Epithelial cell of proximal tubule (primary cell): ENCODE measurements around the gene RHOF. TPM values are rescaled to one million over a fixed set of nuclear protein-coding genes. Genes with fewer than 3 reads are reported as not detected.
"Not testable (repeated sequence)": the region's sequence is repeated elsewhere in the genome, so short reads cannot be mapped to it uniquely, and the experiment has no call there.

ENCODE experiments used
- DNase-seq: peaks from one replicate; pipeline ENCODE4 v3.0.0-alpha.2; 2011; ENCODE audit warnings: low read depth
- H3K4me3 ChIP-seq: 2 replicates; pipeline ENCODE4 v1.5.1; 2011; ENCODE audit warnings: low read depth, mild to moderate bottlenecking, low read length
- total RNA-seq: library from RNA; depleted of rRNA; stranded (reverse); fragments of >200 nt; gene quantifications from 2 replicates; pipeline ENCODE4 v1.2.3, GENCODE V29; 2015
- TF ChIP-seq, protein P1 (sequence below): conservative IDR thresholded peaks from 2 replicates; pipeline ENCODE4 v1.5.1; 2012; ENCODE audit warnings: low read depth, mild to moderate bottlenecking, low read length

The RHOF gene
- total RNA-seq, 1 donor from 2014 or later: 180 TPM

DNA sequence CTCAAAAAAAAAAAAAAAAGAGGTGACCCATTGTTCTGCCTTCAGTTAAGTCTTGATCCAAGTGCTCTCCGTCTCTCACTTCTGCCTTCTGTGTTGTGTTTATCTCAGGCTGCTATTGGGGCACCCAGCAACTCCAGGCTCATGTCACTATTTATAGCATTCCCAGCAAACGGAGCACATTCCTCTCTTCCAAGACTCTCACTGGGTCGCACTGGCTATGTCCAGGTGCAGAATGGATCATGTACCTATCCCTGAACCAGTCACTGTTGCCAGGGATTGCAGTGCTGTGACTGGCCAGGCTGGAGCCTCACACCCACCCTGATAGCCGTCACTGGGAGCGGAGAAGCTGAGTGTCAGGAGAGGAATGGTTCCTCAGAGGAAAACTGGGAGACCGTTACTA lies 31.2 kb downstream of the RHOF start:
- TF ChIP-seq, protein P1, sequence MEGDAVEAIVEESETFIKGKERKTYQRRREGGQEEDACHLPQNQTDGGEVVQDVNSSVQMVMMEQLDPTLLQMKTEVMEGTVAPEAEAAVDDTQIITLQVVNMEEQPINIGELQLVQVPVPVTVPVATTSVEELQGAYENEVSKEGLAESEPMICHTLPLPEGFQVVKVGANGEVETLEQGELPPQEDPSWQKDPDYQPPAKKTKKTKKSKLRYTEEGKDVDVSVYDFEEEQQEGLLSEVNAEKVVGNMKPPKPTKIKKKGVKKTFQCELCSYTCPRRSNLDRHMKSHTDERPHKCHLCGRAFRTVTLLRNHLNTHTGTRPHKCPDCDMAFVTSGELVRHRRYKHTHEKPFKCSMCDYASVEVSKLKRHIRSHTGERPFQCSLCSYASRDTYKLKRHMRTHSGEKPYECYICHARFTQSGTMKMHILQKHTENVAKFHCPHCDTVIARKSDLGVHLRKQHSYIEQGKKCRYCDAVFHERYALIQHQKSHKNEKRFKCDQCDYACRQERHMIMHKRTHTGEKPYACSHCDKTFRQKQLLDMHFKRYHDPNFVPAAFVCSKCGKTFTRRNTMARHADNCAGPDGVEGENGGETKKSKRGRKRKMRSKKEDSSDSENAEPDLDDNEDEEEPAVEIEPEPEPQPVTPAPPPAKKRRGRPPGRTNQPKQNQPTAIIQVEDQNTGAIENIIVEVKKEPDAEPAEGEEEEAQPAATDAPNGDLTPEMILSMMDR: no peak
- no peak overlapping the region for H3K4me3 ChIP-seq
- DNase-seq: no peak

DNA sequence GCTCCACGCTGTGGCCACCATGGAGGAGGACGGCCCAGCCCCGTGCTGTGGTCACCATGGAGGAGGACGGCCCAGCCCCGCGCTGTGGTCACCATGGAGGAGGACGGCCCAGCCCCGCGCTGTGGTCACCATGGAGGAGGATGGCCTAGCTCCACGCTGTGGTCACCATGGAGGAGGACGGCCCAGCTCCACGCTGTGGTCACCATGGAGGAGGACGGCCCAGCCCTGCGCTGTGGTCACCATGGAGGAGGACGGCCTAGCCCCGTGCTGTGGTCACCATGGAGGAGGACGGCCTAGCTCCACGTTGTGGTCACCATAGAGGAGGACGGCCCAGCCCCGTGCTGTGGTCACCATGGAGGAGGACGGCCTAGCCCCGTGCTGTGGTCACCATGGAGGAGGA lies 35.0 kb downstream of the RHOF start:
- not testable (repeated sequence) for DNase-seq, H3K4me3 ChIP-seq

DNA sequence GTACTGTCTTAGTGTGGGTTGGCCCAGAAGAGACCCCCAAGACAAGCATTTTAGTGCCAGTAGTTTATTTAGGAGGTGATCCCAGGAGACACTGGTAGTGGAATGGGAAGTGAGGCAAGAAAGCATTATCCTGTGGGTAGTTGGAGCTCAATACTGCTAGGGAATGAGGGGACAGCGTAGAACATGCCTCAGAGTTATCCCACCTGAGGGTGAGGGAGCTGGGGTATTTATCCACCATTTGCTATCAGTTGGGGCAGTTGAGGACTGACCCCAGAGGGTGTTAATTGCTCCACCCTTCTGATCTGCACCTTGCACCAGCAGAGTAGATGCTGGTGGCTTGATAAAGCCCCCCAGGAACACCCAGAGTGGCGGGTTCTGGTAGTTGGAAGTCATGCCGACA lies 37.9 kb downstream of the RHOF start:
- no peak overlapping the region for H3K4me3 ChIP-seq
- no peak for DNase-seq
- TF ChIP-seq, protein P1: no peak

DNA sequence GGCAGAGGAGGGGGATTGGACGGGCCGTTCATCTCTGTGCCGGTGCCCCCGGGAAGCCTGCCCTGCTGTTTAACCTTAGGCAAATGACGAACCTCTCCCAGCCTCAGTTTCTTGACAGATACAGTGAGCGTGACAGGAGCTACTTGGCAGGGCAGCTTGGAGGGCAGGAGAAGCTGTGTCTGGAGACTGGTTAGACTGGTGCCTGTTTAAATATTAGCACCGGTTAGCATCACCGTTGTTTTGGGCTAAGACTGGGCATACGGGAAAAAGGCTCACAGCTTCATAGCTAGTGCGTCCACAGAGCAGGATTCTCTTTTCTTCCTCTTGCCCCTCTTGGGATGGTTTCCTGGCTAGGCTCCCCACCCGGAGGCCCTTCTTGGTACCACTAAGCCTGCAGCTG lies 38.7 kb downstream of the RHOF start:
- DNase-seq: no peak
- TF ChIP-seq, protein P1: no peak

DNA sequence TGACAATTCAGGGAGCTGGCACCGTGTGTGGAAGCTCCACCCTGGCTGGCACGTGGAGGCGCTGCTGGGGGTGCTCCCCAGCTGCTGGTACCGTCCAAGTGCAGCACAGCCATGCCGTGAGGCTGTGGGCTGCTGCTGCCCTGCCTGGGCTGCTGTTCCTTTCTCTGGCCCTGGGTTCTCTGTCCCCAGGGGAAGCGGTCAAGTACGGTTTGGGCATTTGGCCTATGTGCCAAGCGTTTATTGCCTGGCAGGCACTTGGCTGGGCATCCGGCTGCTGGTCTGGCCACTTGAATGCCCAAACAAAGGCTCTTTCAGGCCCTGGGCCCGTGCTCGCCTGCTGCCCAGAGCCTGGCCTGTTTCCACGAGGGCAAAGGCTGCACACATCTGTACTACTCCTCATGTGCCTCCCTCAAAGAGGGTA lies 39.6 kb downstream of the RHOF start:
- H3K4me3 ChIP-seq: no peak overlapping the region
- no peak for DNase-seq
- TF ChIP-seq, protein P1: no peak

More for the DNA sequence above, 38.7 kb downstream of the RHOF start:
- H3K4me3 ChIP-seq: no peak overlapping the region

DNA sequence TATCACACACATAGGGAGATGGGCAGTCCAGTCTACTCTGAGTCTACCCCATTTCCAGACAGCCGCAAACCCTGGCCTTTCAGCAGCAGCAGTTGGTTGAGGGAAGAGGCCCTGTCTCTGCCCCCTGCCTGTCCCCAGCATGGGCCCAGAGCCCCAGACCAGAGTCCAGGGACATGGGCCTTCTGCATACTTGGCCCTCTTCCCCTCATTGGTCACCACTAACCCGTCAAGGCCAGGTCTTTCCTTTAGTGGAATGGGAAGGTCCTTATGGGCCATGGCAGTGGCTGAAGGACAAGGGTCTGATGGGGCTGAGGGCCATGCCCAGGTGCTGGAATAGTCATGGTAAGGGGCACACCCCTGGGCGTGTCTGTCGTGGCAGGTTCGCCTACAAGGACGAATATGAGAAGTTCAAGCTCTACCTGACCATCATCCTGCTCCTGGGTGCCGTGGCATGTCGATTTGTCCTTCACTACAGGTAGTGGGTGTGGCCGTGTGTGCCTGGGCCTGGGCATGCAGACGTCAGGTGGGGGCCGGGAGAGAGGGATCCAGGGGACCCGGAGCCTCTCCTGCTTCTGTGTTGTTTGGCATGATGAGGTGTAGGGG lies 41.6 kb downstream of the RHOF start:
- TF ChIP-seq, protein P1: no peak
- no peak overlapping the region for H3K4me3 ChIP-seq
- DNase-seq: no peak

DNA sequence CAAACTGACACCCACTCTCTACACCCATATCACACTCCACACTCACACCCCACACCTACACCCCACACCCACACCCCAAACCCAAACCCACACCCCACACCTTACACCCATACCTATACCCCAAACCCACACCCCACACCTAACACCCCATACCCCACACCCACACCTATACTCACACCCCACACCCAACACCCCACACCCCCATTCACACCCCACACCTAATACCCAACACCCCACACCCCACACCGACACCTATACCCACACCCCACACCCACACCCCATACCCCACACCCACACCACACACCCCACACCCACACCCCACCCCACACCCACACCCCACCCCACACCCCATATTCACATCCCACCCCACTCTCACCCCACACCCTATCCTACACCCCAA lies 42.5 kb downstream of the RHOF start:
- TF ChIP-seq, protein P1: no peak
- no peak overlapping the region for H3K4me3 ChIP-seq
- no peak for DNase-seq
